RWPE2 (cell line): ENCODE results near the gene CYP4F8.
"Not testable (repeated sequence)": the region's sequence is repeated elsewhere in the genome, so short reads cannot be mapped to it uniquely, and the experiment has no call there.

Experiments used
- ATAC-seq: fragments of 200-7000 bp; cut with Tn5 transposase; 3 replicates; pipeline ENCODE4 v1.9.1; 2021; ENCODE audit warnings: low read depth
- DNase-seq: peaks from one replicate; pipeline ENCODE4 v3.0.0-alpha.2; 2020; ENCODE audit warnings: low spot score
- H3K27ac ChIP-seq: fragments of 450-650 bp; 2 replicates; pipeline ENCODE4 v1.5.1; 2017; ENCODE audit warnings: mild to moderate bottlenecking; ENCODE audit not compliant: poor library complexity, severe bottlenecking
- H3K27me3 ChIP-seq: fragments of 250-450 bp; sonication (Bioruptor Pico); 2 replicates; pipeline ENCODE4 v1.5.1; 2021; ENCODE audit warnings: mild to moderate bottlenecking, moderate library complexity; ENCODE audit not compliant: insufficient read depth, poor library complexity, severe bottlenecking
- H3K36me3 ChIP-seq: fragments of 250-450 bp; sonication (Bioruptor Pico); 2 replicates; pipeline ENCODE4 v1.5.1; 2020; ENCODE audit warnings: low read depth, mild to moderate bottlenecking, moderate library complexity
- H3K4me1 ChIP-seq: fragments of 250-450 bp; sonication (Bioruptor Pico); 2 replicates; pipeline ENCODE4 v1.5.1; 2021; ENCODE audit warnings: mild to moderate bottlenecking, moderate library complexity; ENCODE audit not compliant: insufficient read depth, poor library complexity, severe bottlenecking
- H3K4me3 ChIP-seq: fragments of 250-450 bp; sonication (Bioruptor Pico); 2 replicates; pipeline ENCODE4 v1.5.1; 2021; ENCODE audit warnings: mild to moderate bottlenecking, moderate library complexity; ENCODE audit not compliant: severe bottlenecking
- H3K9me3 ChIP-seq: fragments of 250-450 bp; sonication (Bioruptor Pico); 2 replicates; pipeline ENCODE4 v1.5.1; 2021; ENCODE audit warnings: mild to moderate bottlenecking, moderate library complexity; ENCODE audit not compliant: severe bottlenecking
- TF ChIP-seq, protein P1 (sequence below): fragments of 450-650 bp; IDR thresholded peaks from one replicate; pipeline ENCODE4 v1.5.1; 2017; ENCODE audit warnings: mild to moderate bottlenecking, moderate library complexity; ENCODE audit not compliant: poor library complexity, severe bottlenecking

Gene CYP4F8

GRCh38 chr19:15588265-15588664 is 26.8 kb upstream of the CYP4F8 start:
- DNase-seq (no peak), ATAC-seq (no peak)
- TF ChIP-seq, protein P1, sequence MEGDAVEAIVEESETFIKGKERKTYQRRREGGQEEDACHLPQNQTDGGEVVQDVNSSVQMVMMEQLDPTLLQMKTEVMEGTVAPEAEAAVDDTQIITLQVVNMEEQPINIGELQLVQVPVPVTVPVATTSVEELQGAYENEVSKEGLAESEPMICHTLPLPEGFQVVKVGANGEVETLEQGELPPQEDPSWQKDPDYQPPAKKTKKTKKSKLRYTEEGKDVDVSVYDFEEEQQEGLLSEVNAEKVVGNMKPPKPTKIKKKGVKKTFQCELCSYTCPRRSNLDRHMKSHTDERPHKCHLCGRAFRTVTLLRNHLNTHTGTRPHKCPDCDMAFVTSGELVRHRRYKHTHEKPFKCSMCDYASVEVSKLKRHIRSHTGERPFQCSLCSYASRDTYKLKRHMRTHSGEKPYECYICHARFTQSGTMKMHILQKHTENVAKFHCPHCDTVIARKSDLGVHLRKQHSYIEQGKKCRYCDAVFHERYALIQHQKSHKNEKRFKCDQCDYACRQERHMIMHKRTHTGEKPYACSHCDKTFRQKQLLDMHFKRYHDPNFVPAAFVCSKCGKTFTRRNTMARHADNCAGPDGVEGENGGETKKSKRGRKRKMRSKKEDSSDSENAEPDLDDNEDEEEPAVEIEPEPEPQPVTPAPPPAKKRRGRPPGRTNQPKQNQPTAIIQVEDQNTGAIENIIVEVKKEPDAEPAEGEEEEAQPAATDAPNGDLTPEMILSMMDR: no peak
- Histone ChIP-seq H3K27ac (no peak overlapping the region), H3K4me1 (no peaks in the 10 kb centered on the region), H3K27me3 (no peaks in the 10 kb centered on the region), H3K9me3 (no peaks in the 10 kb centered on the region), H3K4me3 (no peak overlapping the region), H3K36me3 (no peaks in the 10 kb centered on the region)

- Histone ChIP-seq H3K4me1 (no peaks in the 10 kb centered on the region), H3K4me3 (no peak overlapping the region), H3K36me3 (no peaks in the 10 kb centered on the region), H3K27me3 (no peaks in the 10 kb centered on the region), H3K9me3 (no peaks in the 10 kb centered on the region), H3K27ac (no peak overlapping the region)
- TF ChIP-seq, protein P1: no peak
- ATAC-seq: no peak
- no peak for DNase-seq
Measured at GRCh38 chr19:15589760-15590451, 25.1 kb upstream of the CYP4F8 start.

DNA sequence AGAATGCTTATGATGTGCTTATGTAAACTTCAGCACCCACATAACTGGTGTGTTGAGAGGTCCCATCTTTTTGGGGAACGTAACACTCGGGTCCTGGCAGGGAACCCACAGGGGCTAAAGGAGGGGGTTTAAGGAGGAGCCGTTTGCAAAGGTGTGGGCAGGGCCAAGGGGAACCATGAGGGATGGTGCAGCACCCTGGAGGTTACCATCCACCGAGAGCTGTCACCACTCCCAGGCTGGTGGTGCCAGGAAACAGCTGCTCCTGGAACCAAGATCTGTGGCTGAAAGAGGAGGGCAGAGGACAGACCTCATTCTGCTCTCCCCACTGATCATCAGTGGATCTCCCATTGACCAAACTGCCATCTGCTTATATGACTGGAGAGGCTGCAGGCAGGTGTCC is 23.2 kb upstream of the CYP4F8 start:
- Histone ChIP-seq H3K27me3 (no peaks in the 10 kb centered on the region), H3K27ac (no peak overlapping the region), H3K4me3 (no peak overlapping the region), H3K4me1 (no peaks in the 10 kb centered on the region), H3K36me3 (no peaks in the 10 kb centered on the region), H3K9me3 (no peaks in the 10 kb centered on the region)
- TF ChIP-seq, protein P1: no peak
- no peak for ATAC-seq
- no peak for DNase-seq

DNA sequence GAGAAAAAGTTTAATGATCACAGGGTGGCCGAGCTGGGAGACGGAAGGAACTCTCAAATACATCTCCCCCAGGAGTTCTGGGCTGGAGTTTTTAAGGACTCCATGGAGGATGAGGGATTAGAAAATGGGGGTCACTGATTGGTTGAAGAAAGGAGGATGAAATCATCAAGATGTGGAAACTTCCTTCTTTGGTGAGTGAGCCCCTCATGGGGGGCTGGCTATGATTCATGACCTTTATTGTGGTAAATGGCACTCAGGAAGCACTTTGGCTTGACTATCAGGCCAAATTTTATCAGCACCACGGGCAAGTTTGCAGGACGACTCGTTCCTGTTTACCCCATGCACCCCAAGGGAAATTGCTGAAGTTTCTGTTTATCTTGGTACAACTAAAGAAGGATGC is 22.5 kb upstream of the CYP4F8 start:
- H3K4me3 ChIP-seq, ATAC-seq, DNase-seq, H3K4me1 ChIP-seq, H3K27me3 ChIP-seq, H3K36me3 ChIP-seq, H3K27ac ChIP-seq, H3K9me3 ChIP-seq: not testable (repeated sequence)

DNA sequence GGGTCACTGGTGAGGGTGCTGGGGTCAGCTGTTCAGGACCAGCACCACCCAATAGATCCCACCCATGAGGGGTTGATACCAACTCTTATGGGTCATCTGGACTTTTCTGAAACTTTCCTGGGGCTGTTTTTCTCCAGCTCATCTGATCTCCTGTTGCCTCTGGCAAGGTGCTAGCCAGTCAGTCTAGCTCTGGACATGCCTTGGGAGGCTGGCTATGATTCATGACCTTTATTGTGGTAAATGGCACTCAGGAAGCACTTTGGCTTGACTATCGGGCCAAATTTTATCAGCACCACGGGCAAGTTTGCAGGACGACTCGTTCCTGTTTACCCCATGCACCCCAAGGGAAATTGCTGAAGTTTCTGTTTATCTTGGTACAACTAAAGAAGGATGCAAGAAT is 21.3 kb upstream of the CYP4F8 start:
- DNase-seq, ATAC-seq, H3K9me3 ChIP-seq, H3K4me1 ChIP-seq, H3K36me3 ChIP-seq, H3K27ac ChIP-seq, H3K4me3 ChIP-seq, H3K27me3 ChIP-seq: not testable (repeated sequence)

DNA sequence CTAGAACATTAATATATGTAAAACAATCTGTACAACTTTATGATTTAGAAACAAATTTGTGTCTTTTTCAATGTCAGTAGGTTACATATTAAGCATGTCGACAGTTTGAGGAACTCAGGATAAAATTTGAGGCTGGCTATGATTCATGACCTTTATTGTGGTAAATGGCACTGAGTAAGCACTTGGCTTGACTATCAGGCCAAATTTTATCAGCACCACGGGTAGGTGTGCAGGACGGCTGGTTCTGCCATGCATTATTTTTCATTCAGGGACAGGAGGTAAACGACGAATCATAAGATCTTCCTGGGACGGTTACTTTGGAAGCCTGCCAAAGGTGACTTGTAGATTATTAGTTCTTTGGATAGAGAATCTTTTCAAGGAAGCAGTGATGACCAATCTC is 19.9 kb upstream of the CYP4F8 start:
- Histone ChIP-seq H3K27me3 (no peaks in the 10 kb centered on the region), H3K4me1 (no peaks in the 10 kb centered on the region), H3K27ac (no peak overlapping the region), H3K4me3 (no peak overlapping the region), H3K36me3 (no peaks in the 10 kb centered on the region), H3K9me3 (no peaks in the 10 kb centered on the region)
- ATAC-seq (no peak), DNase-seq (no peak)
- TF ChIP-seq, protein P1: no peak

DNA sequence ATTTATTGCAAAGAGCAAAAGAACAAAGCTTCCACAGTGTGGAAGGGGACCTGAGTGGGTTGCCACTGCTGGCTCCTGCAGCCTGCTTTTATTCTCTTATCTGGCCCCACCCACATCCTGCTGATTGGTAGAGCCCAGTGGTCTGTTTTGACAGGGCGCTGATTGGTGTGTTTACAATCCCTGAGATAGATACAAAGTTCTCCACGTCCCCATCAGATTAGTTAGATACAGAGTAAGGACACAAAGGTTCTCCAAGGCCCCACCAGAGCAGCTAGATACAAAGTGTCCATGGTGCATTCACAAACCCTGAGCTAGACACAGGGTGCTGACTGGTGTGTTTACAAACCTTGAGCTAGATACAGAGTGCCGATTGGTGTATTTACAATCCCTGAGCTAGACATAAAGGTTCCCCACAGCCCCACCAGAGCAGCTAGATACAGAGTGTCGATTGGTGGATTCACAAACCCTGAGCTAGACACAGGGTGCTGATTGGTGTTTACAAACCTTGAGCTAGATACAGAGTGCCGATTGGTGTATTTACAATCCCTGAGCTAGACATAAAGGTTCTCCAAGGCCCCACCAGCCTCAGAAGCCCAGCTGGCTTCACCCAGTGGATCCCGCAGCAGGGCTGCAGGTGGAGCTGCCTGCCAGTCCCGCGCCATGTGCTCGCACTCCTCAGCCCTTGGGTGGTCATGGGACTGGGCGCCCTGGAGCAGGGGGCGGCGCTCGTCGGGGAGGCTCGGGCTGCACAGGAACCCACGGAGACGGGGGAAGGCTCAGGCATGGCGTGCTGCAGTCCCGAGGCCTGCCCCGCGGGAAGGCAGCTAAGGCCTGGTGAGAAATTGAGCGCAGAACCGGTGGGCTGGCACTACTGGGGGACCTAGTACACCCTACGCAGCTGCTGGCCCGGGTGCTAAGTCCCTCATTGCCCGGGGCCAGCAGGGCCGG is 6.8 kb upstream of the CYP4F8 start:
- not testable (repeated sequence) for H3K9me3 ChIP-seq, DNase-seq, H3K27ac ChIP-seq, H3K4me1 ChIP-seq, ATAC-seq, H3K4me3 ChIP-seq, H3K27me3 ChIP-seq, H3K36me3 ChIP-seq
